Measurements from ENCODE around the gene APOC4.
A peak's percentile ranks its signal among the peaks of the same experiment; 100 is the strongest.

APOC4 gene

GRCh38 chr19:44954649-44955504 lies 12.8 kb downstream of the APOC4 start, which contains the start of gene CLPTM1:
Gene CLPTM1, plus strand, starts transcription at chr19:44955380. Its CDS starts 16 bp downstream, at chr19:44955396.
- no peak for TF ChIP-seq CTCF (IDR thresholded peaks at IDR 0.05; ENCODE audit: low read depth, low read length, missing control alignments)
- peak; percentile 87 for DNase-seq (ENCODE audit: low read depth)

GRCh38 chr19:44955505-44956439 lies 13.7 kb downstream of the APOC4 start:
- peak overlapping the region; percentile 78 for H3K4me3 ChIP-seq (ENCODE audit: low read depth, low read length)
- no peak for TF ChIP-seq CTCF (IDR thresholded peaks at IDR 0.05; ENCODE audit: low read depth, low read length, missing control alignments)
- DNase-seq (ENCODE audit: low read depth): no peak

More at GRCh38 chr19:44954649-44955504, 12.8 kb downstream of the APOC4 start, which contains the start of gene CLPTM1:
- H3K4me3 ChIP-seq (ENCODE audit: low read depth, low read length): peak within 1 kb of the TSS; percentile 78

GRCh38 chr19:44957526-44957925 lies 15.5 kb downstream of the APOC4 start:
- TF ChIP-seq CTCF (IDR thresholded peaks at IDR 0.05; ENCODE audit: low read depth, low read length, missing control alignments): no peak
- DNase-seq (ENCODE audit: low read depth): no peak
- H3K4me3 ChIP-seq (ENCODE audit: low read depth, low read length): no peak overlapping the region

- no peak overlapping the region for H3K4me3 ChIP-seq (ENCODE audit: low read depth, low read length)
- no peak for TF ChIP-seq CTCF (IDR thresholded peaks at IDR 0.05; ENCODE audit: low read depth, low read length, missing control alignments)
- DNase-seq (ENCODE audit: low read depth): no peak
These were observed 16.1 kb downstream of the APOC4 start for GRCh38 chr19:44958090-44958489.

- TF ChIP-seq CTCF (IDR thresholded peaks at IDR 0.05; ENCODE audit: low read depth, low read length, missing control alignments): no peak
- H3K4me3 ChIP-seq (ENCODE audit: low read depth, low read length): no peak overlapping the region
- no peak for DNase-seq (ENCODE audit: low read depth)
These were observed 17.7 kb downstream of the APOC4 start for GRCh38 chr19:44959691-44960090.

GRCh38 chr19:44960906-44961728 lies 19.1 kb downstream of the APOC4 start:
- no peak overlapping the region for H3K4me3 ChIP-seq (ENCODE audit: low read depth, low read length)
- TF ChIP-seq CTCF (IDR thresholded peaks at IDR 0.05; ENCODE audit: low read depth, low read length, missing control alignments): no peak
- no peak for DNase-seq (ENCODE audit: low read depth)

Measured in GM12864 (cell line).